Keratinocyte (primary cell): ENCODE data around the gene DTD1. TPM values are rescaled to one million over a fixed set of nuclear protein-coding genes. Genes with fewer than 3 reads are reported as not detected.

Source experiments
- DNase-seq: peaks from one replicate; pipeline ENCODE4 v3.0.0-alpha.2; 2011; ENCODE audit warnings: low read depth, missing footprints, low spot score
- FAIRE-seq: peaks from 2 replicates; lab custom pipeline; 2011; peaks lifted over from hg19 to GRCh38; lab: Jason Lieb, UNC
- H2AFZ ChIP-seq: 2 replicates; pipeline ENCODE4 v1.6.0; 2012; ENCODE audit warnings: low read length, control low read depth, inconsistent platforms; ENCODE audit not compliant: control insufficient read depth
- H3K27ac ChIP-seq: 2 replicates; pipeline ENCODE4 v1.5.1; 2011; ENCODE audit warnings: low read length; ENCODE audit not compliant: control insufficient read depth, insufficient read depth
- H3K27me3 ChIP-seq: 3 replicates; pipeline ENCODE4 v1.6.0; 2011; ENCODE audit warnings: low read length; ENCODE audit not compliant: control insufficient read depth, insufficient read depth; ENCODE audit errors: extremely low read depth
- H3K36me3 ChIP-seq, 2 experiments: 2 replicates in 1 of 2; 3 replicates in 1 of 2; pipeline ENCODE4 v1.5.1; 2011; ENCODE audit warnings: low read length in 2 of 2, mild to moderate bottlenecking in 1 of 2; ENCODE audit not compliant: control insufficient read depth in 2 of 2, insufficient read depth in 2 of 2; ENCODE audit errors: extremely low read depth in 1 of 2
- H3K4me1 ChIP-seq: 3 replicates; pipeline ENCODE4 v1.5.1; 2011; ENCODE audit warnings: low read length; ENCODE audit not compliant: control insufficient read depth, insufficient read depth; ENCODE audit errors: extremely low read depth
- H3K4me2 ChIP-seq: 3 replicates; pipeline ENCODE4 v1.6.0; 2011; ENCODE audit warnings: low read depth, low read length; ENCODE audit not compliant: control insufficient read depth, insufficient read depth; ENCODE audit errors: extremely low read depth
- H3K4me3 ChIP-seq, 3 experiments: fragments of 200-600 bp in 1 of 3; sonication (generic) in 1 of 3; 2 replicates in 2 of 3; 3 replicates in 1 of 3; pipeline ENCODE4 v1.5.1; 2011 to 2016; ENCODE audit warnings: low read length in 3 of 3, mild to moderate bottlenecking in 3 of 3, control low read depth in 2 of 3, inconsistent platforms in 1 of 3, low read depth in 1 of 3, mixed read lengths in 1 of 3, mixed run types in 1 of 3, moderate library complexity in 1 of 3; ENCODE audit not compliant: control insufficient read depth in 2 of 3, insufficient read depth in 2 of 3; ENCODE audit errors: extremely low read depth in 1 of 3
- H3K79me2 ChIP-seq: 2 replicates; pipeline ENCODE4 v1.6.0; 2012; ENCODE audit warnings: low read length; ENCODE audit not compliant: control insufficient read depth, insufficient read depth
- H3K9ac ChIP-seq: 3 replicates; pipeline ENCODE4 v1.6.0; 2011; ENCODE audit warnings: low read length; ENCODE audit not compliant: control insufficient read depth, insufficient read depth; ENCODE audit errors: extremely low read depth
- H3K9me1 ChIP-seq: 3 replicates; pipeline ENCODE4 v1.6.0; 2011; ENCODE audit warnings: low read length; ENCODE audit not compliant: control insufficient read depth, insufficient read depth; ENCODE audit errors: extremely low read depth
- H3K9me3 ChIP-seq: 2 replicates; pipeline ENCODE4 v1.5.1; 2012; ENCODE audit warnings: low read depth, low read length; ENCODE audit not compliant: control insufficient read depth
- H4K20me1 ChIP-seq: 3 replicates; pipeline ENCODE4 v1.6.0; 2011; ENCODE audit warnings: low read length; ENCODE audit not compliant: control insufficient read depth, insufficient read depth; ENCODE audit errors: extremely low read depth
- CTCF ChIP-seq, 3 experiments: IDR thresholded peaks in 1 of 3; conservative IDR thresholded peaks in 1 of 3; optimal IDR thresholded peaks in 1 of 3; 2 replicates in 2 of 3; 3 replicates in 1 of 3; pipeline versions ENCODE3 to v1.5.1; 2011; ENCODE audit warnings: low read length in 3 of 3, mild to moderate bottlenecking in 3 of 3, moderate library complexity in 2 of 3, control low read depth in 1 of 3, inconsistent platforms in 1 of 3; ENCODE audit not compliant: insufficient read depth in 2 of 3; ENCODE audit errors: extremely low read depth in 1 of 3
- EZH2 ChIP-seq: IDR thresholded peaks from one replicate; pipeline ENCODE4 v1.6.1; 2012; ENCODE audit warnings: inconsistent platforms, mild to moderate bottlenecking, low read length, moderate library complexity
- dilution Hi-C: fragments of 300-500 bp; cut with MboI; formaldehyde crosslinking; loops from one replicate; pipeline ENCODE4 v1.7.0; 2020; ENCODE audit warnings: low sequenced_read_pairs; ENCODE audit not compliant: extremely low pct_ligation_motif_present
- polyA plus RNA-seq, 5 experiments: library from polyadenylated mRNA; depleted of rRNA in 3 of 5; stranded (reverse) in 3 of 5; stranded (forward) in 1 of 5; unstranded in 1 of 5; fragments of >200 nt; gene quantifications; 1 replicate in 1 of 5; 2 replicates in 3 of 5; 3 replicates in 1 of 5; pipeline versions ENCODE4 v1.2.1 to v1.2.3, GENCODE V29; 2011 to 2012; ENCODE audit warnings: missing spikeins in 2 of 5, low read depth in 1 of 5, low replicate concordance in 1 of 5

The DTD1 gene
- polyA plus RNA-seq, 1 donor (not counting 4 experiments of a cell fraction or from before 2014, with no cell fraction given) = 68.3 TPM

GRCh38 chr20:18801516-18801915 is 213.7 kb downstream of the DTD1 start:
- H3K27me3 ChIP-seq = no peaks in the 10 kb centered on the region
- H3K9me1 ChIP-seq = no peaks in the 10 kb centered on the region
- H2AFZ ChIP-seq = no peak overlapping the region
- H3K79me2 ChIP-seq = no peaks in the 10 kb centered on the region
- DNase-seq = no peak
- FAIRE-seq = no peak
- dilution Hi-C loops = no loop called here
- H3K36me3 ChIP-seq = no peaks in the 10 kb centered on the region
- H4K20me1 ChIP-seq = no peaks in the 10 kb centered on the region
- H3K9ac ChIP-seq = no peak overlapping the region
- H3K4me3 ChIP-seq = no peak overlapping the region
- TF ChIP-seq CTCF (optimal IDR thresholded peaks at IDR 0.05 in 1 of 3, IDR thresholded peaks at IDR 0.05 in 1 of 3, conservative IDR thresholded peaks at IDR 0.05 in 1 of 3; ENCODE audit: extremely low read depth in 1 of 3, insufficient read depth in 2 of 3, low read length in 3 of 3) (no peak), EZH2 (no peak)
- no peak overlapping the region for H3K27ac ChIP-seq
- no peaks in the 10 kb centered on the region for H3K9me3 ChIP-seq
- no peak overlapping the region for H3K4me2 ChIP-seq
- peaks cover 4% of the 10 kb centered on the region for H3K4me1 ChIP-seq

- Histone ChIP-seq H3K4me1 (peaks cover 4% of the 10 kb centered on the region), H3K9me3 (no peaks in the 10 kb centered on the region), H3K36me3 (no peaks in the 10 kb centered on the region), H3K4me3 (no peak overlapping the region), H2AFZ (no peak overlapping the region), H3K4me2 (no peak overlapping the region), H3K9ac (no peak overlapping the region), H3K27me3 (no peaks in the 10 kb centered on the region), H4K20me1 (no peaks in the 10 kb centered on the region), H3K79me2 (no peaks in the 10 kb centered on the region), H3K9me1 (no peaks in the 10 kb centered on the region), H3K27ac (no peak overlapping the region)
- DNase-seq (no peak), FAIRE-seq (no peak)
- TF ChIP-seq CTCF (optimal IDR thresholded peaks at IDR 0.05 in 1 of 3, IDR thresholded peaks at IDR 0.05 in 1 of 3, conservative IDR thresholded peaks at IDR 0.05 in 1 of 3; ENCODE audit: extremely low read depth in 1 of 3, insufficient read depth in 2 of 3, low read length in 3 of 3) (no peak), EZH2 (no peak)
- dilution Hi-C loops = no loop called here
Observed at GRCh38 chr20:18802012-18802634, 214.3 kb downstream of the DTD1 start.
